Immature natural killer cell (primary cell): Measurements from ENCODE around the gene KISS1R. TPM values are rescaled to one million over a fixed set of nuclear protein-coding genes. Genes with fewer than 3 reads are reported as not detected.
"Not testable (repeated sequence)": the region's sequence is repeated elsewhere in the genome, so short reads cannot be mapped to it uniquely, and the experiment has no call there.

Experiments used
- DNase-seq, 3 donors: peaks; one replicate each; pipeline ENCODE4 v3.0.0; 2022; ENCODE audit warnings: mixed read lengths in 1 of 3
- H3K27ac Mint-ChIP-seq, 6 donors: one replicate each; pipeline ENCODE4 v1.8.0; 2020; ENCODE audit warnings: mixed read lengths in 6 of 6, mild to moderate bottlenecking in 5 of 6, inconsistent platforms in 4 of 6, moderate library complexity in 3 of 6
- H3K27me3 Mint-ChIP-seq, 3 donors: one replicate each; pipeline ENCODE4 v1.8.0; 2020 to 2021; ENCODE audit warnings: low read depth in 3 of 3, mild to moderate bottlenecking in 3 of 3, mixed read lengths in 3 of 3, moderate library complexity in 3 of 3, inconsistent platforms in 1 of 3
- H3K36me3 Mint-ChIP-seq, 3 donors: one replicate each; pipeline ENCODE4 v1.8.0; 2020; ENCODE audit warnings: mixed read lengths in 3 of 3, inconsistent platforms in 2 of 3, mild to moderate bottlenecking in 2 of 3
- H3K4me1 Mint-ChIP-seq, 2 donors: one replicate each; pipeline ENCODE4 v1.8.0; 2020; ENCODE audit warnings: inconsistent platforms in 2 of 2, mild to moderate bottlenecking in 2 of 2, mixed read lengths in 2 of 2, moderate library complexity in 1 of 2
- H3K4me3 Mint-ChIP-seq, 5 donors: one replicate each; pipeline ENCODE4 v1.8.0; 2020; ENCODE audit warnings: mild to moderate bottlenecking in 5 of 5, mixed read lengths in 5 of 5, inconsistent platforms in 3 of 5, moderate library complexity in 3 of 5
- H3K9me3 Mint-ChIP-seq, 6 donors: one replicate each; pipeline ENCODE4 v1.8.0; 2020; ENCODE audit warnings: mild to moderate bottlenecking in 6 of 6, mixed read lengths in 6 of 6, inconsistent platforms in 4 of 6, moderate library complexity in 3 of 6
- polyA plus RNA-seq, 3 donors: library from polyadenylated mRNA; unstranded; fragments of 300-500 nt; fragmentation: Illumina TruSeq; gene quantifications; one replicate each; pipeline ENCODE4 v1.2.3, GENCODE V29; 2021

The KISS1R gene
- polyA plus RNA-seq, 3 donors from 2014 or later = not detected

GRCh38 chr19:955803-956765, 39.0 kb downstream of the KISS1R start:
- H3K9me3 Mint-ChIP-seq = no peaks in the 10 kb centered on the region
- H3K27me3 Mint-ChIP-seq = peaks cover 0 to 1% (median 0%) of the 10 kb centered on the region in 3 donors
- H3K27ac Mint-ChIP-seq = no peak overlapping the region
- peaks cover 10 to 12% of the 10 kb centered on the region in 2 donors for H3K4me1 Mint-ChIP-seq
- no peaks in the 10 kb centered on the region for H3K36me3 Mint-ChIP-seq
- DNase-seq = no peak
- H3K4me3 Mint-ChIP-seq = no peak overlapping the region

GRCh38 chr19:956766-957440, 39.8 kb downstream of the KISS1R start:
- no peak overlapping the region for H3K4me3 Mint-ChIP-seq
- no peaks in the 10 kb centered on the region for H3K36me3 Mint-ChIP-seq
- DNase-seq = no peak
- no peaks in the 10 kb centered on the region for H3K9me3 Mint-ChIP-seq
- H3K27ac Mint-ChIP-seq = no peak overlapping the region
- peaks cover 10% of the 10 kb centered on the region in 2 donors for H3K4me1 Mint-ChIP-seq
- peaks cover 0 to 1% (median 0%) of the 10 kb centered on the region in 3 donors for H3K27me3 Mint-ChIP-seq

- H3K36me3 Mint-ChIP-seq, H3K27ac Mint-ChIP-seq, H3K27me3 Mint-ChIP-seq, H3K4me1 Mint-ChIP-seq, H3K9me3 Mint-ChIP-seq, H3K4me3 Mint-ChIP-seq, DNase-seq: not testable (repeated sequence)
Measured at GRCh38 chr19:957578-957977, 40.4 kb downstream of the KISS1R start.

GRCh38 chr19:958967-959855, 42.1 kb downstream of the KISS1R start:
- peaks cover 0 to 1% (median 0%) of the 10 kb centered on the region in 3 donors for H3K27me3 Mint-ChIP-seq
- no peak for DNase-seq
- H3K27ac Mint-ChIP-seq = no peak overlapping the region
- H3K36me3 Mint-ChIP-seq = no peaks in the 10 kb centered on the region
- no peaks in the 10 kb centered on the region for H3K4me1 Mint-ChIP-seq
- H3K4me3 Mint-ChIP-seq = no peak overlapping the region
- no peaks in the 10 kb centered on the region for H3K9me3 Mint-ChIP-seq

GRCh38 chr19:960020-960419, 42.9 kb downstream of the KISS1R start:
- peaks cover 1% of the 10 kb centered on the region in 3 donors for H3K36me3 Mint-ChIP-seq
- DNase-seq = no peak
- H3K4me3 Mint-ChIP-seq = no peak overlapping the region
- no peaks in the 10 kb centered on the region for H3K9me3 Mint-ChIP-seq
- no peaks in the 10 kb centered on the region for H3K4me1 Mint-ChIP-seq
- H3K27ac Mint-ChIP-seq = no peak overlapping the region
- H3K27me3 Mint-ChIP-seq = no peaks in the 10 kb centered on the region

GRCh38 chr19:960601-960938, 43.4 kb downstream of the KISS1R start:
- no peak for DNase-seq
- no peaks in the 10 kb centered on the region for H3K9me3 Mint-ChIP-seq
- no peak overlapping the region for H3K4me3 Mint-ChIP-seq
- peaks cover 4 to 5% (median 4%) of the 10 kb centered on the region in 3 donors for H3K36me3 Mint-ChIP-seq
- no peaks in the 10 kb centered on the region for H3K27me3 Mint-ChIP-seq
- no peak overlapping the region for H3K27ac Mint-ChIP-seq
- H3K4me1 Mint-ChIP-seq = peaks cover 0 to 2% of the 10 kb centered on the region in 2 donors

GRCh38 chr19:961866-962620, 44.9 kb downstream of the KISS1R start:
- Mint-ChIP-seq H3K9me3 (peaks cover 0 to 2% (median 0%) of the 10 kb centered on the region in 6 donors), H3K4me1 (peaks cover 0 to 2% of the 10 kb centered on the region in 2 donors), H3K36me3 (peaks cover 4 to 8% (median 7%) of the 10 kb centered on the region in 3 donors), H3K4me3 (no peak overlapping the region), H3K27me3 (no peaks in the 10 kb centered on the region), H3K27ac (no peak overlapping the region)
- no peak for DNase-seq

- H3K4me1 Mint-ChIP-seq = peaks cover 0 to 2% of the 10 kb centered on the region in 2 donors
- H3K36me3 Mint-ChIP-seq = peaks cover 4 to 13% (median 7%) of the 10 kb centered on the region in 3 donors
- H3K4me3 Mint-ChIP-seq = no peak overlapping the region
- no peak for DNase-seq
- no peak overlapping the region for H3K27ac Mint-ChIP-seq
- H3K27me3 Mint-ChIP-seq = peaks cover 0 to 3% (median 0%) of the 10 kb centered on the region in 3 donors
- peaks cover 0 to 2% (median 0%) of the 10 kb centered on the region in 6 donors for H3K9me3 Mint-ChIP-seq
Measured at GRCh38 chr19:962683-963400, 45.7 kb downstream of the KISS1R start.

- peaks cover 0 to 2% (median 0%) of the 10 kb centered on the region in 6 donors for H3K9me3 Mint-ChIP-seq
- H3K36me3 Mint-ChIP-seq = peaks cover 7 to 13% (median 7%) of the 10 kb centered on the region in 3 donors
Measured at GRCh38 chr19:963486-963951, 46.4 kb downstream of the KISS1R start.

GRCh38 chr19:964116-964520, 47.0 kb downstream of the KISS1R start:
- H3K9me3 Mint-ChIP-seq = peaks cover 0 to 2% (median 0%) of the 10 kb centered on the region in 6 donors
- DNase-seq = no peak
- no peak overlapping the region for H3K4me3 Mint-ChIP-seq
- peaks cover 7 to 13% (median 8%) of the 10 kb centered on the region in 3 donors for H3K36me3 Mint-ChIP-seq
- peaks cover 0 to 2% of the 10 kb centered on the region in 2 donors for H3K4me1 Mint-ChIP-seq
- peaks cover 0 to 3% (median 0%) of the 10 kb centered on the region in 3 donors for H3K27me3 Mint-ChIP-seq
- H3K27ac Mint-ChIP-seq = no peak overlapping the region

More at GRCh38 chr19:963486-963951, 46.4 kb downstream of the KISS1R start:
- peaks cover 0 to 3% (median 0%) of the 10 kb centered on the region in 3 donors for H3K27me3 Mint-ChIP-seq
- no peak for DNase-seq
- H3K4me3 Mint-ChIP-seq = no peak overlapping the region
- peaks cover 0 to 2% of the 10 kb centered on the region in 2 donors for H3K4me1 Mint-ChIP-seq
- H3K27ac Mint-ChIP-seq = no peak overlapping the region

GRCh38 chr19:964761-965694, 47.9 kb downstream of the KISS1R start:
- no peak for DNase-seq
- Mint-ChIP-seq H3K4me1 (peaks cover 0 to 2% of the 10 kb centered on the region in 2 donors), H3K4me3 (no peak overlapping the region), H3K36me3 (peaks cover 7 to 13% (median 8%) of the 10 kb centered on the region in 3 donors), H3K27me3 (peaks cover 0 to 3% (median 0%) of the 10 kb centered on the region in 3 donors), H3K9me3 (peaks cover 0 to 2% (median 0%) of the 10 kb centered on the region in 6 donors), H3K27ac (no peak overlapping the region)
